ENCODE data around the gene RANBP1. TPM values are rescaled to one million over a fixed set of nuclear protein-coding genes. Genes with fewer than 3 reads are reported as not detected.

RANBP1 gene
- total and polyA plus RNA-seq, 9 of the 15 experiments (the other 6 are each of a cell fraction or from before 2014, with no cell fraction given), result 162 to 2,891 (median 1,289) TPM

GRCh38 chr22:20131859-20132685 is 16.2 kb downstream of the RANBP1 start (continued):
- TF ChIP-seq, protein P1, sequence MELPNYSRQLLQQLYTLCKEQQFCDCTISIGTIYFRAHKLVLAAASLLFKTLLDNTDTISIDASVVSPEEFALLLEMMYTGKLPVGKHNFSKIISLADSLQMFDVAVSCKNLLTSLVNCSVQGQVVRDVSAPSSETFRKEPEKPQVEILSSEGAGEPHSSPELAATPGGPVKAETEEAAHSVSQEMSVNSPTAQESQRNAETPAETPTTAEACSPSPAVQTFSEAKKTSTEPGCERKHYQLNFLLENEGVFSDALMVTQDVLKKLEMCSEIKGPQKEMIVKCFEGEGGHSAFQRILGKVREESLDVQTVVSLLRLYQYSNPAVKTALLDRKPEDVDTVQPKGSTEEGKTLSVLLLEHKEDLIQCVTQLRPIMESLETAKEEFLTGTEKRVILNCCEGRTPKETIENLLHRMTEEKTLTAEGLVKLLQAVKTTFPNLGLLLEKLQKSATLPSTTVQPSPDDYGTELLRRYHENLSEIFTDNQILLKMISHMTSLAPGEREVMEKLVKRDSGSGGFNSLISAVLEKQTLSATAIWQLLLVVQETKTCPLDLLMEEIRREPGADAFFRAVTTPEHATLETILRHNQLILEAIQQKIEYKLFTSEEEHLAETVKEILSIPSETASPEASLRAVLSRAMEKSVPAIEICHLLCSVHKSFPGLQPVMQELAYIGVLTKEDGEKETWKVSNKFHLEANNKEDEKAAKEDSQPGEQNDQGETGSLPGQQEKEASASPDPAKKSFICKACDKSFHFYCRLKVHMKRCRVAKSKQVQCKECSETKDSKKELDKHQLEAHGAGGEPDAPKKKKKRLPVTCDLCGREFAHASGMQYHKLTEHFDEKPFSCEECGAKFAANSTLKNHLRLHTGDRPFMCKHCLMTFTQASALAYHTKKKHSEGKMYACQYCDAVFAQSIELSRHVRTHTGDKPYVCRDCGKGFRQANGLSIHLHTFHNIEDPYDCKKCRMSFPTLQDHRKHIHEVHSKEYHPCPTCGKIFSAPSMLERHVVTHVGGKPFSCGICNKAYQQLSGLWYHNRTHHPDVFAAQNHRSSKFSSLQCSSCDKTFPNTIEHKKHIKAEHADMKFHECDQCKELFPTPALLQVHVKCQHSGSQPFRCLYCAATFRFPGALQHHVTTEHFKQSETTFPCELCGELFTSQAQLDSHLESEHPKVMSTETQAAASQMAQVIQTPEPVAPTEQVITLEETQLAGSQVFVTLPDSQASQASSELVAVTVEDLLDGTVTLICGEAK (IDR thresholded peaks at IDR 0.05), result 0 out of 2 replicates have a peak, but pooled peaks have one; percentile 47
- TF ChIP-seq, protein P1 (CRISPR knock-in tag; IDR thresholded peaks at IDR 0.05), result no peak
- TF ChIP-seq NCOR1 (IDR thresholded peaks at IDR 0.05) (no peak), KLF16 (IDR thresholded peaks at IDR 0.05) (no peak), FOXJ3 (CRISPR knock-in tag; IDR thresholded peaks at IDR 0.05) (no peak), NFIC (IDR thresholded peaks at IDR 0.05) (no peak; the same call in 1 of the 2 replicates), KDM5B (IDR thresholded peaks at IDR 0.05; ENCODE audit: insufficient replicate concordance, low read depth, low read length) (peak; percentile 72), KDM1A (IDR thresholded peaks at IDR 0.05) (no peak), ZNF263 (CRISPR knock-in tag; IDR thresholded peaks at IDR 0.05; ENCODE audit: borderline replicate concordance) (no peak), ZNF3 (CRISPR knock-in tag; IDR thresholded peaks at IDR 0.05) (no peak), SIX5 (IDR thresholded peaks at IDR 0.05; ENCODE audit: borderline replicate concordance in 1 of 2, insufficient read depth in 1 of 2, low read depth in 1 of 2, low read length in 2 of 2) (no peak), ETV6 (IDR thresholded peaks at IDR 0.05; ENCODE audit: borderline replicate concordance in 1 of 2, low read depth in 2 of 2, low read length in 1 of 2) (no peak), ETV6 (CRISPR knock-in tag; IDR thresholded peaks at IDR 0.05; ENCODE audit: borderline replicate concordance) (no peak), ARID2 (IDR thresholded peaks at IDR 0.05) (no peak), U2AF2 (optimal IDR thresholded peaks at IDR 0.05; ENCODE audit: low read depth, low read length) (no peak), CCAR2 (IDR thresholded peaks at IDR 0.05; ENCODE audit: low read depth, low read length) (no peak), SPI1 (IDR thresholded peaks at IDR 0.05; ENCODE audit: borderline replicate concordance, low read depth, low read length) (no peak)
- TF ChIP-seq, protein P2, sequence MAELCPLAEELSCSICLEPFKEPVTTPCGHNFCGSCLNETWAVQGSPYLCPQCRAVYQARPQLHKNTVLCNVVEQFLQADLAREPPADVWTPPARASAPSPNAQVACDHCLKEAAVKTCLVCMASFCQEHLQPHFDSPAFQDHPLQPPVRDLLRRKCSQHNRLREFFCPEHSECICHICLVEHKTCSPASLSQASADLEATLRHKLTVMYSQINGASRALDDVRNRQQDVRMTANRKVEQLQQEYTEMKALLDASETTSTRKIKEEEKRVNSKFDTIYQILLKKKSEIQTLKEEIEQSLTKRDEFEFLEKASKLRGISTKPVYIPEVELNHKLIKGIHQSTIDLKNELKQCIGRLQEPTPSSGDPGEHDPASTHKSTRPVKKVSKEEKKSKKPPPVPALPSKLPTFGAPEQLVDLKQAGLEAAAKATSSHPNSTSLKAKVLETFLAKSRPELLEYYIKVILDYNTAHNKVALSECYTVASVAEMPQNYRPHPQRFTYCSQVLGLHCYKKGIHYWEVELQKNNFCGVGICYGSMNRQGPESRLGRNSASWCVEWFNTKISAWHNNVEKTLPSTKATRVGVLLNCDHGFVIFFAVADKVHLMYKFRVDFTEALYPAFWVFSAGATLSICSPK (IDR thresholded peaks at IDR 0.05; ENCODE audit: borderline replicate concordance), result no peak

Data from K562 (cell line).